Measurements from ENCODE around the gene SGO2. TPM values are rescaled to one million over a fixed set of nuclear protein-coding genes. Genes with fewer than 3 reads are reported as not detected.

The SGO2 gene
- total and polyA plus RNA-seq, 2 donors (not counting 3 experiments of a cell fraction or from before 2014, with no cell fraction given) = 1.7 to 20.5 TPM

DNA sequence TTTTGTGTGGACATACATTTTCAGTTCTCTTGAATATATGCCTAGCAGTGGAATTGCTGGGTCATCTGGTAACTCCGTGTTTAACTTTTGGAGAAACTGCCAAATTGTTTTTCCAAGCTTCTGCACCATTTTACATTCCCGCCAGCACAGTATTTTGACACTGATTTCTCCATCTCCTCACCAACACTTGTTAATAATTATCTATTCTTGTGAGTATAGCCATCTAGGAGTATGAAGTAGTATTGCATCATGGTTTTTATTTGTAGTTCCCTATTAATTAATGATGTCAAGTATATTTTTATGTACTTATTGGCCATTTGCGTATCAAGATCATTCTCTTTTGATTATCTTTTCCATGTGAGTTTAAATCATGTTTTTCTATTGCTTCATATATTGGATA, 41.9 kb downstream of the SGO2 start:
- Histone ChIP-seq H2AFZ (ENCODE audit: low read depth, low read length) (no peak overlapping the region), H3K9me3 (replicated peaks; ENCODE audit: control insufficient read depth, insufficient read depth, low read length) (no peaks in the 10 kb centered on the region), H3K9ac (replicated peaks; ENCODE audit: extremely low read depth, insufficient read depth, low read length) (no peak overlapping the region), H3K4me2 (ENCODE audit: insufficient read depth, low read length) (no peak overlapping the region), H3K9me1 (replicated peaks; ENCODE audit: control insufficient read depth, extremely low read depth, insufficient read depth, low read length) (no peaks in the 10 kb centered on the region), H4K20me1 (replicated peaks; ENCODE audit: control insufficient read depth, extremely low read depth, insufficient read depth, low read length) (no peaks in the 10 kb centered on the region), H3K4me1 (ENCODE audit: control insufficient read depth, extremely low read depth, insufficient read depth, low read length) (no peaks in the 10 kb centered on the region), H3K27me3 (ENCODE audit: control insufficient read depth in 2 of 2, insufficient read depth in 2 of 2, low read length in 2 of 2) (no peaks in the 10 kb centered on the region), H3K4me3 (replicated peaks in 1 of 3; ENCODE audit: insufficient read depth in 1 of 3, low read depth in 1 of 3, low read length in 3 of 3) (no peak overlapping the region), H3K79me2 (ENCODE audit: control insufficient read depth, insufficient read depth, low read length) (peaks cover 4% of the 10 kb centered on the region), H3K27ac (ENCODE audit: insufficient read depth, low read depth, low read length) (no peak overlapping the region), H3K36me3 (ENCODE audit: control insufficient read depth in 2 of 2, extremely low read depth in 1 of 2, insufficient read depth in 2 of 2, low read length in 2 of 2) (no peaks in the 10 kb centered on the region)
- intact Hi-C loops (cut with micrococcal nuclease) (no loop called here), dilution Hi-C loops (cut with MboI; ENCODE audit: extremely low pct_ligation_motif_present, low sequenced_read_pairs) (no loop called here)
- no peak for FAIRE-seq
- CTCF ChIA-PET = interaction anchor here (0.9 kb wide), 1 partner anchor 18 kb away, joined by 4 read pairs; the partner anchor contains the start of gene AOX1
- POLR2A ChIA-PET = no interaction called here
- BruUV-seq (replicated peaks) = no TSS peak
- no peak for DNase-seq (ENCODE audit: low read depth, low spot score)
- TF ChIP-seq POLR2AphosphoS5 (IDR thresholded peaks at IDR 0.05; ENCODE audit: insufficient read depth, low read depth, low read length) (no peak), JUN (IDR thresholded peaks at IDR 0.05; ENCODE audit: borderline replicate concordance, insufficient read depth, insufficient read length, low read depth) (no peak), POLR2A (IDR thresholded peaks at IDR 0.05; ENCODE audit: low read depth, low read length) (no peak), FOS (IDR thresholded peaks at IDR 0.05; ENCODE audit: borderline replicate concordance, insufficient read depth, low read length) (no peak), MYC (IDR thresholded peaks at IDR 0.05; ENCODE audit: low read depth, low read length) (no peak), EZH2 (IDR thresholded peaks at IDR 0.05; ENCODE audit: borderline replicate concordance, low read depth, low read length, severe bottlenecking) (no peak), GATA2 (IDR thresholded peaks at IDR 0.05; ENCODE audit: insufficient read depth, insufficient read length, low read depth, low read length) (no peak)

- Histone ChIP-seq H3K27ac (ENCODE audit: insufficient read depth, low read depth, low read length) (no peak overlapping the region), H3K9ac (replicated peaks; ENCODE audit: extremely low read depth, insufficient read depth, low read length) (no peak overlapping the region), H3K36me3 (ENCODE audit: control insufficient read depth in 2 of 2, extremely low read depth in 1 of 2, insufficient read depth in 2 of 2, low read length in 2 of 2) (no peaks in the 10 kb centered on the region), H3K4me2 (ENCODE audit: insufficient read depth, low read length) (no peak overlapping the region), H3K27me3 (ENCODE audit: control insufficient read depth in 2 of 2, insufficient read depth in 2 of 2, low read length in 2 of 2) (no peaks in the 10 kb centered on the region), H2AFZ (ENCODE audit: low read depth, low read length) (no peak overlapping the region), H3K4me3 (replicated peaks in 1 of 3; ENCODE audit: insufficient read depth in 1 of 3, low read depth in 1 of 3, low read length in 3 of 3) (no peak overlapping the region), H4K20me1 (replicated peaks; ENCODE audit: control insufficient read depth, extremely low read depth, insufficient read depth, low read length) (no peaks in the 10 kb centered on the region), H3K79me2 (ENCODE audit: control insufficient read depth, insufficient read depth, low read length) (no peaks in the 10 kb centered on the region), H3K4me1 (ENCODE audit: control insufficient read depth, extremely low read depth, insufficient read depth, low read length) (no peaks in the 10 kb centered on the region), H3K9me3 (replicated peaks; ENCODE audit: control insufficient read depth, insufficient read depth, low read length) (no peaks in the 10 kb centered on the region), H3K9me1 (replicated peaks; ENCODE audit: control insufficient read depth, extremely low read depth, insufficient read depth, low read length) (no peaks in the 10 kb centered on the region)
- peak; percentile 23 for DNase-seq (ENCODE audit: low read depth, low spot score)
- BruUV-seq (replicated peaks) = no TSS peak
- ChIA-PET POLR2A (no interaction called here), CTCF (interaction anchor here (0.7 to 1.6 kb wide), 12 partner anchors 9 to 488 kb away, joined by 3 to 13 read pairs (median 4); no protein-coding TSS in a partner anchor)
- dilution Hi-C loops (cut with MboI; ENCODE audit: extremely low pct_ligation_motif_present, low sequenced_read_pairs) = no loop called here
- FAIRE-seq = no peak
- TF ChIP-seq EZH2 (IDR thresholded peaks at IDR 0.05; ENCODE audit: borderline replicate concordance, low read depth, low read length, severe bottlenecking) = no peak
- TF ChIP-seq CTCF (IDR thresholded peaks at IDR 0.05; ENCODE audit: extremely low read depth in 1 of 2, insufficient read depth in 1 of 2, low read depth in 1 of 2, low read length in 2 of 2) = peak; percentile 12 to 18
- TF ChIP-seq MYC (IDR thresholded peaks at IDR 0.05; ENCODE audit: low read depth, low read length) = no peak
- no peak for TF ChIP-seq POLR2A (IDR thresholded peaks at IDR 0.05; ENCODE audit: low read depth, low read length)
- intact Hi-C loops (cut with micrococcal nuclease) = loop anchor here (1.0 kb wide), 2 partner anchors 159 to 603 kb away; no protein-coding TSS in a partner anchor
Measured at GRCh38 chr2:200575957-200576356, 50.0 kb downstream of the SGO2 start.
